LNCaP clone FGC (cell line): Measurements from ENCODE around the gene ZNF451.
"Not testable (repeated sequence)": the region's sequence is repeated elsewhere in the genome, so short reads cannot be mapped to it uniquely, and the experiment has no call there.

Experiments
- DNase-seq: peaks from one replicate; pipeline ENCODE4 v3.0.0-alpha.2; 2011; ENCODE audit warnings: low read depth
- H3K4me3 ChIP-seq: 2 replicates; pipeline ENCODE4 v1.5.1; 2011; ENCODE audit warnings: mild to moderate bottlenecking, low read depth, low read length, control low read depth
- CTCF ChIP-seq: IDR thresholded peaks from 2 replicates; pipeline ENCODE4 v1.5.1; 2012; ENCODE audit warnings: mild to moderate bottlenecking; ENCODE audit not compliant: control insufficient read depth, insufficient read depth; ENCODE audit errors: extremely low read depth

The ZNF451 gene

GRCh38 chr6:57078531-57079207, 11.3 kb upstream of the ZNF451 start:
- no peak for TF ChIP-seq CTCF
- no peak overlapping the region for H3K4me3 ChIP-seq
- DNase-seq: no peak

- no peak for TF ChIP-seq CTCF
- no peak overlapping the region for H3K4me3 ChIP-seq
- no peak for DNase-seq
Observed at GRCh38 chr6:57085471-57085870, 4.5 kb upstream of the ZNF451 start.

GRCh38 chr6:57086843-57087242, 3.1 kb upstream of the ZNF451 start:
- DNase-seq: no peak
- no peak overlapping the region for H3K4me3 ChIP-seq
- no peak for TF ChIP-seq CTCF

GRCh38 chr6:57087916-57088315, 2.1 kb upstream of the ZNF451 start:
- DNase-seq: no peak
- no peak for TF ChIP-seq CTCF

GRCh38 chr6:57089265-57089664, 723 bp upstream of the ZNF451 start:
- TF ChIP-seq CTCF: no peak
- DNase-seq: no peak
- H3K4me3 ChIP-seq: peak overlapping the region; percentile 59

More at GRCh38 chr6:57087916-57088315, 2.1 kb upstream of the ZNF451 start:
- H3K4me3 ChIP-seq: no peak overlapping the region

- DNase-seq: not testable (repeated sequence)
- peak overlapping the region; percentile 59 for H3K4me3 ChIP-seq
Observed at GRCh38 chr6:57090458-57091067, 575 bp downstream of the ZNF451 start.

- peak overlapping the region; percentile 35 for H3K4me3 ChIP-seq
Observed at GRCh38 chr6:57091375-57091774, 1.4 kb downstream of the ZNF451 start.

GRCh38 chr6:57094689-57095088, 4.7 kb downstream of the ZNF451 start:
- no peak for DNase-seq
- TF ChIP-seq CTCF: no peak
- no peak overlapping the region for H3K4me3 ChIP-seq

More at GRCh38 chr6:57091375-57091774, 1.4 kb downstream of the ZNF451 start:
- not testable (repeated sequence) for DNase-seq
